Mesodermal cell (in vitro differentiated cells): ENCODE measurements around the gene GMIP.

Experiments used
- H3K27ac ChIP-seq: 2 replicates; pipeline ENCODE4 v1.7.0; 2013; ENCODE audit warnings: mild to moderate bottlenecking, low read depth, low read length, moderate library complexity; ENCODE audit not compliant: severe bottlenecking
- H3K36me3 ChIP-seq: 2 replicates; pipeline ENCODE4 v1.7.1; 2013; ENCODE audit warnings: mild to moderate bottlenecking, low read length, moderate library complexity; ENCODE audit not compliant: control insufficient read depth, insufficient read depth
- H3K4me1 ChIP-seq: one replicate; pipeline ENCODE4 v1.7.1; 2013; ENCODE audit warnings: mild to moderate bottlenecking, low read length; ENCODE audit not compliant: insufficient read depth, control insufficient read depth, poor library complexity, severe bottlenecking
- H3K4me3 ChIP-seq: 2 replicates; pipeline ENCODE4 v1.7.0; 2013; ENCODE audit warnings: low read length, control low read depth, mild to moderate bottlenecking; ENCODE audit not compliant: insufficient read depth, poor library complexity, severe bottlenecking; ENCODE audit errors: extremely low read depth
- H3K9me3 ChIP-seq: 2 replicates; pipeline ENCODE4 v1.7.1; 2013; ENCODE audit warnings: mild to moderate bottlenecking, low read length, moderate library complexity; ENCODE audit not compliant: control insufficient read depth
- WGBS, 2 experiments: methylation state at CpG; one replicate each; pipeline ENCODE4 v1.1.5; 2013; ENCODE audit warnings: missing lambda C conversion rate in 2 of 2; ENCODE audit not compliant: insufficient coverage in 2 of 2; 5-methylcytosine and 5-hydroxymethylcytosine counted together

The GMIP gene

GRCh38 chr19:19633711-19634515, 9.5 kb downstream of the GMIP start:
- 93 to 94% methylated on average over 19 to 20 of the region's 22 CpGs for WGBS, 2 experiments
- H3K4me1 ChIP-seq = no peaks in the 10 kb centered on the region
- no peak overlapping the region for H3K27ac ChIP-seq
- peaks cover 50% of the 10 kb centered on the region for H3K36me3 ChIP-seq
- no peak overlapping the region for H3K4me3 ChIP-seq
- H3K9me3 ChIP-seq = no peaks in the 10 kb centered on the region

- H3K4me1 ChIP-seq = no peaks in the 10 kb centered on the region
- peaks cover 50% of the 10 kb centered on the region for H3K36me3 ChIP-seq
- 87 to 95% methylated on average over 5 of the region's 5 CpGs for WGBS, 2 experiments
These were observed 10.8 kb downstream of the GMIP start for GRCh38 chr19:19632661-19633060.

GRCh38 chr19:19631346-19631745, 12.1 kb downstream of the GMIP start:
- H3K4me3 ChIP-seq = no peak overlapping the region
- no peaks in the 10 kb centered on the region for H3K9me3 ChIP-seq
- H3K4me1 ChIP-seq = peaks cover 1% of the 10 kb centered on the region
- H3K27ac ChIP-seq = no peak overlapping the region
- peaks cover 41% of the 10 kb centered on the region for H3K36me3 ChIP-seq
- 92 to 100% methylated on average over 4 to 7 of the region's 7 CpGs for WGBS, 2 experiments

More at GRCh38 chr19:19632661-19633060, 10.8 kb downstream of the GMIP start:
- no peak overlapping the region for H3K27ac ChIP-seq
- no peaks in the 10 kb centered on the region for H3K9me3 ChIP-seq
- no peak overlapping the region for H3K4me3 ChIP-seq

- Histone ChIP-seq H3K9me3 (no peaks in the 10 kb centered on the region), H3K36me3 (peaks cover 33% of the 10 kb centered on the region), H3K4me3 (no peak overlapping the region), H3K4me1 (peaks cover 5% of the 10 kb centered on the region), H3K27ac (no peak overlapping the region)
- WGBS, 2 experiments = 100% methylated on average over 2 of the region's 2 CpGs; no CpG with 5 or more reads in 1 of the 2 experiments
These were observed 13.0 kb downstream of the GMIP start for GRCh38 chr19:19630426-19630825.

- Histone ChIP-seq H3K36me3 (peaks cover 29% of the 10 kb centered on the region), H3K27ac (no peak overlapping the region), H3K4me1 (peaks cover 5% of the 10 kb centered on the region), H3K9me3 (no peaks in the 10 kb centered on the region), H3K4me3 (no peak overlapping the region)
- 97 to 98% methylated on average over 11 of the region's 11 CpGs for WGBS, 2 experiments
These were observed 13.4 kb downstream of the GMIP start for GRCh38 chr19:19630062-19630414.

- peak overlapping the region; percentile 57 for H3K4me3 ChIP-seq
- peaks cover 5% of the 10 kb centered on the region for H3K4me1 ChIP-seq
- no peaks in the 10 kb centered on the region for H3K9me3 ChIP-seq
- WGBS, 2 experiments = 11 to 12% methylated on average over 40 to 49 of the region's 51 CpGs
- H3K27ac ChIP-seq = peak overlapping the region; percentile 41
- peaks cover 26% of the 10 kb centered on the region for H3K36me3 ChIP-seq
These were observed 14.8 kb downstream of the GMIP start for GRCh38 chr19:19628501-19629134.

- Histone ChIP-seq H3K4me1 (peaks cover 5% of the 10 kb centered on the region), H3K4me3 (peak within 1 kb of the TSS; percentile 57), H3K9me3 (no peaks in the 10 kb centered on the region), H3K27ac (peak within 1 kb of the TSS; percentile 41), H3K36me3 (peaks cover 24% of the 10 kb centered on the region)
- WGBS, 2 experiments = 1% methylated on average over 43 to 67 of the region's 87 CpGs
These were observed 15.6 kb downstream of the GMIP start, which contains the start of gene LPAR2 for GRCh38 chr19:19627621-19628500. Gene LPAR2, minus strand, starts transcription at chr19:19628220. Its CDS starts 945 bp downstream, at chr19:19627275.

- Histone ChIP-seq H3K4me3 (peak overlapping the region; percentile 57), H3K36me3 (peaks cover 26% of the 10 kb centered on the region), H3K27ac (no peak overlapping the region), H3K9me3 (no peaks in the 10 kb centered on the region), H3K4me1 (peaks cover 5% of the 10 kb centered on the region)
- WGBS, 2 experiments = 95% methylated on average over 48 of the region's 48 CpGs
These were observed 16.7 kb downstream of the GMIP start for GRCh38 chr19:19626516-19627472.

- Histone ChIP-seq H3K36me3 (peaks cover 20% of the 10 kb centered on the region), H3K9me3 (no peaks in the 10 kb centered on the region), H3K4me1 (peaks cover 5% of the 10 kb centered on the region), H3K4me3 (no peak overlapping the region), H3K27ac (no peak overlapping the region)
- WGBS, 2 experiments = 97 to 98% methylated on average over 17 of the region's 19 CpGs
These were observed 19.4 kb downstream of the GMIP start for GRCh38 chr19:19624032-19624570.
